Measurements from ENCODE around the gene SLC12A9. TPM values are rescaled to one million over a fixed set of nuclear protein-coding genes. Genes with fewer than 3 reads are reported as not detected.

SLC12A9 gene
- total RNA-seq, 1 donor: 14.3 TPM

DNA sequence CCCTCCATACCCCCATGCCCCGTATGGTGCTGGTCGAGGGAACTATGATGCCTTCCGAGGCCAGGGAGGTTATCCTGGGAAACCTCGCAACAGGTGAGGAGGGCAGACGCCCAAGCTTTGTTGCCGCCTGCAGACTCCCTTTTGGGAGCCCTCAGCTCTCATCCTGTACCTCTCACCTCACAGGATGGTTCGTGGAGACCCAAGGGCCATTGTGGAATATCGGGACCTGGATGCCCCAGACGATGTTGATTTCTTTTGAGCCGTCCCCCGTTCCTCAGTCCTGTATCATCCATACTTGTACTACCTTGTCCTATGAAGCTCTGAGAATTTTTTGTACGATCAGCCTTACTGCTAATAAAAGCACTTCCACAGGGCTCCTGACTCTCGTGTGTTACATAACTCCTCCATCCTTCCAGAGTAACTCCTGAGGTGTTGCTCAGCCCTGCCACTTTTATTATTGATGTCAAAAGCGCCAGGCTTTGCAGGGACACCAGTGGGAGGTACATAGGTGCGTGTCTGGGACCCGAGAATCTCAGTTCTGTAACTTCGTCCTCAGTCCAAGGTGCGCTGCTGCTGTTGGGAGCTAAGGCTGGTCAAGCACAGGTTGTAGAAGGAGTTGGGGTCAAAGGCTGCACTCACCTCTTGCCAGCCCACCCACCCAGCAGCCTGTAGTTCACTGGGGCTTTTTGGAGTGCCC is 35.9 kb downstream of the SLC12A9 start:
- TF ChIP-seq CTCF (IDR thresholded peaks at IDR 0.05; ENCODE audit: insufficient read depth, low read length): no peak
- H3K4me3 ChIP-seq (ENCODE audit: low read depth, low read length): peak overlapping the region; percentile 80
- no peak for DNase-seq (ENCODE audit: low read depth)

- TF ChIP-seq CTCF (IDR thresholded peaks at IDR 0.05; ENCODE audit: insufficient read depth, low read length): peak; percentile 1
- DNase-seq (ENCODE audit: low read depth): no peak
- H3K4me3 ChIP-seq (ENCODE audit: low read depth, low read length): peak within 1 kb of the TSS; percentile 80
Observed at GRCh38 chr7:100888988-100889750, 36.7 kb downstream of the SLC12A9 start, which contains the start of gene UFSP1. TSS of gene UFSP1 (minus strand) at chr7:100889715. CDS start at chr7:100889271, 444 bp downstream.

DNA sequence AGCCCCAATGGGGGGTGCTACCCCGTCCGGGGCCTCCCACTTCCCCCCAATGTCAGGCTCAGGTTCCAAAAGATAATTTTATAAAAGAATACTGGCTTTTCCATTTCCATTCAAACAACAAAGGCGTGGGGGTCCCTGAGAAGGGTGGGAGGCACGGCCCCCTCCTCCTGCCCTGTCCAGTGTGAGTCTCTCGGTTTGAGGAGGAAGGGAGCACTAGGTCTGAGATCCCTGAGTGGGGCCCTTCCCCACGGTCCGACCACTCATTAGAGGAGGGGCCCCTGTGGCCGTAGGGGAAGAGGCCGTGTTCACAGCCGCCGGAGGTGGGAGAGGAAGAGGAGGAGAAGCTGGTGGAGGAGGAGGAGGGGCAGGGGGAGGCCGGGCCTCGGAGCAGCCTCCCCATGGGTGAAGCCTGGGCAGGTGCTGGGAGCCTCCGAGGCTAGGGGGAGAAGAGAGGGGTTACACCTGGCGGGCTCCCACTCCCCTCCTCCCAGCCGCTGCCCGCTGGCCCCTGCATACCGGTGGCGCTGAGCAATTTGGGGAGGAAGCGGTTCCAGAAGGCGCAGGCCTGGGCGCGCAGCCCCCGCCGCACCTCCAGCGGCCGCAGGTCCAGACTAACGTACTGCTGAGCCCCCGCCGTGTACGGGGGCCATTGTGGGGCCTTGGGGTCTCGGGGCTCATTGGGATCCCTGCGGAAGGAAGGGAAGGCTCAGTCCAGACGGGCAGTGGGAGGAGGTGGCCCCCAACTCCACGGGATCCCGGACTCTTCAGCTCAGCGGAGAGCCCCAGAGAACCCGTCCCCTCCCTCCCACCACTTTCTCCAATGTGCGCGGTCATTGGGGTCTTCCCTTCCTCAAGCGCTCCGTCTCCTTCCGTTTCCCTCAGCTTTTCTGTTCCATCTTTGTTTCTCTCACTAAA is 38.4 kb downstream of the SLC12A9 start:
- peak overlapping the region; percentile 67 for H3K4me3 ChIP-seq (ENCODE audit: low read depth, low read length)
- DNase-seq (ENCODE audit: low read depth): no peak
- no peak for TF ChIP-seq CTCF (IDR thresholded peaks at IDR 0.05; ENCODE audit: insufficient read depth, low read length)

GRCh38 chr7:100891568-100892247 is 39.2 kb downstream of the SLC12A9 start:
- TF ChIP-seq CTCF (IDR thresholded peaks at IDR 0.05; ENCODE audit: insufficient read depth, low read length): no peak
- H3K4me3 ChIP-seq (ENCODE audit: low read depth, low read length): no peak overlapping the region
- peak; percentile 22 for DNase-seq (ENCODE audit: low read depth)

- DNase-seq (ENCODE audit: low read depth): no peak
- no peak overlapping the region for H3K4me3 ChIP-seq (ENCODE audit: low read depth, low read length)
- no peak for TF ChIP-seq CTCF (IDR thresholded peaks at IDR 0.05; ENCODE audit: insufficient read depth, low read length)
Observed at GRCh38 chr7:100892364-100893317, 40.1 kb downstream of the SLC12A9 start.

All from fibroblast of the aortic adventitia (primary cell).